Measurements from ENCODE around the gene C17orf67. TPM values are rescaled to one million over a fixed set of nuclear protein-coding genes. Genes with fewer than 3 reads are reported as not detected.

C17orf67 gene
- total and polyA plus RNA-seq, 9 of the 15 experiments (the other 6 are each of a cell fraction or from before 2014, with no cell fraction given): 0.07 to 1.7 (median 0.59) TPM

GRCh38 chr17:56779898-56780777, 53.6 kb downstream of the C17orf67 start (continued):
- peak; percentile 67 for TF ChIP-seq REST (IDR thresholded peaks at IDR 0.05; ENCODE audit: borderline replicate concordance)
- TF ChIP-seq REST (CRISPR knock-in tag; IDR thresholded peaks at IDR 0.05; ENCODE audit: low read depth): no peak
- TF ChIP-seq CEBPG (CRISPR knock-in tag; IDR thresholded peaks at IDR 0.05): no peak
- no peak for TF ChIP-seq CEBPG (tag; conservative IDR thresholded peaks at IDR 0.05 in 1 of 2, IDR thresholded peaks at IDR 0.05 in 1 of 2)
- TF ChIP-seq XRCC5 (IDR thresholded peaks at IDR 0.05; ENCODE audit: low read depth, low read length): peak; percentile 65; the same call in 1 of the 2 replicates
- TF ChIP-seq GABPB1 (CRISPR knock-in tag; IDR thresholded peaks at IDR 0.05): 0 out of 2 replicates have a peak, but pooled peaks have one; percentile 17
- peak; percentile 18; the same call in 1 of the 2 replicates for TF ChIP-seq MTA3 (IDR thresholded peaks at IDR 0.05; ENCODE audit: borderline replicate concordance)
- TF ChIP-seq THRA (IDR thresholded peaks at IDR 0.05): no peak
- peak; percentile 95 to 96 (median 95) for TF ChIP-seq CTCF (IDR thresholded peaks at IDR 0.05 in 2 of 3, conservative IDR thresholded peaks at IDR 0.05 in 1 of 3; ENCODE audit: insufficient read depth in 2 of 3, low read depth in 1 of 3, low read length in 3 of 3)
- no peak for TF ChIP-seq SMARCE1 (IDR thresholded peaks at IDR 0.05)
- peak in 1 of 2 experiments; percentile 67; a peak in 1 of 4 replicates for TF ChIP-seq TEAD1 (CRISPR knock-in tag; IDR thresholded peaks at IDR 0.05)
- TF ChIP-seq MAX (CRISPR knock-in tag; IDR thresholded peaks at IDR 0.05): peak; percentile 48; the same call in 1 of the 2 replicates
- TF ChIP-seq SIX5 (IDR thresholded peaks at IDR 0.05; ENCODE audit: borderline replicate concordance in 1 of 2, insufficient read depth in 1 of 2, low read depth in 1 of 2, low read length in 2 of 2): no peak
- no peak for TF ChIP-seq GATA2 (CRISPR knock-in tag; IDR thresholded peaks at IDR 0.05)
- peak; percentile 66 for TF ChIP-seq EGR1 (conservative IDR thresholded peaks at IDR 0.05)

Measured in K562 (cell line).